T-helper 22 cell (primary cell): ENCODE data around the gene DISC1.

Experiments
- DNase-seq: peaks from one replicate; pipeline ENCODE4 v3.0.0-alpha.2; 2020; ENCODE audit warnings: low read depth

The DISC1 gene

GRCh38 chr1:231817801-231818200 lies 191.2 kb downstream of the DISC1 start:
- no peak for DNase-seq

- no peak for DNase-seq
Measured at GRCh38 chr1:231818337-231818736, 191.7 kb downstream of the DISC1 start.

- no peak for DNase-seq
Measured at GRCh38 chr1:231821281-231821680, 194.7 kb downstream of the DISC1 start.

- DNase-seq = no peak
Measured at GRCh38 chr1:231822041-231822440, 195.5 kb downstream of the DISC1 start.

GRCh38 chr1:231826566-231826965 lies 200.0 kb downstream of the DISC1 start:
- DNase-seq = no peak

GRCh38 chr1:231827337-231828105 lies 200.9 kb downstream of the DISC1 start:
- DNase-seq = no peak

GRCh38 chr1:231828182-231828920 lies 201.8 kb downstream of the DISC1 start:
- DNase-seq = no peak

- DNase-seq = no peak
Measured at GRCh38 chr1:231829332-231829731, 202.7 kb downstream of the DISC1 start.

- no peak for DNase-seq
Measured at GRCh38 chr1:231836227-231836893, 209.8 kb downstream of the DISC1 start.

GRCh38 chr1:231838521-231838920 lies 211.9 kb downstream of the DISC1 start:
- DNase-seq = no peak

GRCh38 chr1:231839999-231840398 lies 213.4 kb downstream of the DISC1 start:
- no peak for DNase-seq

- no peak for DNase-seq
Measured at GRCh38 chr1:231841616-231842344, 215.2 kb downstream of the DISC1 start.

- no peak for DNase-seq
Measured at GRCh38 chr1:231842441-231842840, 215.9 kb downstream of the DISC1 start.

GRCh38 chr1:231844986-231845502 lies 218.5 kb downstream of the DISC1 start:
- no peak for DNase-seq

GRCh38 chr1:231847612-231848397 lies 221.2 kb downstream of the DISC1 start:
- no peak for DNase-seq

GRCh38 chr1:231849981-231850380 lies 223.4 kb downstream of the DISC1 start:
- DNase-seq = no peak

- no peak for DNase-seq
Measured at GRCh38 chr1:231850786-231851185, 224.2 kb downstream of the DISC1 start.

- DNase-seq = no peak
Measured at GRCh38 chr1:231853588-231854207, 227.1 kb downstream of the DISC1 start.

GRCh38 chr1:231855361-231855760 lies 228.8 kb downstream of the DISC1 start:
- no peak for DNase-seq

- DNase-seq = no peak
Measured at GRCh38 chr1:231855926-231856325, 229.3 kb downstream of the DISC1 start.

GRCh38 chr1:231856426-231856825 lies 229.8 kb downstream of the DISC1 start:
- no peak for DNase-seq
